HepG2 (cell line): ENCODE data around the gene MYOM1. TPM values are rescaled to one million over a fixed set of nuclear protein-coding genes. Genes with fewer than 3 reads are reported as not detected.
A peak's percentile ranks its signal among the peaks of the same experiment; 100 is the strongest.

ENCODE experiments used
- FOXK2 ChIP-seq: fragments of 450-650 bp; IDR thresholded peaks from 2 replicates; pipeline ENCODE4 v1.6.1; 2016
- KDM5B ChIP-seq: sonication (generic); formaldehyde crosslinking; IDR thresholded peaks from 2 replicates; pipeline ENCODE4 v1.4.0; 2020; ENCODE audit warnings: missing genetic modification reagents, mild to moderate bottlenecking, borderline replicate concordance
- MIER3 ChIP-seq: IDR thresholded peaks from 2 replicates; pipeline ENCODE4 v1.6.1; 2016; ENCODE audit warnings: missing compliant biosample characterization, borderline replicate concordance
- MXI1 ChIP-seq: IDR thresholded peaks from 3 replicates; pipeline ENCODE4 v1.6.1; 2012; ENCODE audit warnings: low read depth, low read length, inconsistent platforms, borderline replicate concordance
- ZNF234 ChIP-seq: sonication (generic); formaldehyde crosslinking; conservative IDR thresholded peaks from 2 replicates; pipeline ENCODE4 v1.5.1; 2020; ENCODE audit warnings: mild to moderate bottlenecking, missing genetic modification reagents
- ZNF34 ChIP-seq: sonication (generic); formaldehyde crosslinking; IDR thresholded peaks from 2 replicates; pipeline ENCODE4 v1.4.0; 2020; ENCODE audit warnings: mild to moderate bottlenecking, missing genetic modification reagents, borderline replicate concordance
- ZNF382 ChIP-seq: sonication (generic); formaldehyde crosslinking; IDR thresholded peaks from 2 replicates; pipeline ENCODE4 v1.5.0; 2020; ENCODE audit warnings: missing genetic modification reagents, mild to moderate bottlenecking, borderline replicate concordance
- ZNF556 ChIP-seq: sonication (generic); formaldehyde crosslinking; IDR thresholded peaks from 2 replicates; pipeline ENCODE4 v1.4.0; 2020; ENCODE audit warnings: mild to moderate bottlenecking, missing genetic modification reagents, borderline replicate concordance
- ZNF607 ChIP-seq: sonication (generic); formaldehyde crosslinking; IDR thresholded peaks from 2 replicates; pipeline ENCODE4 v1.5.1; 2020; ENCODE audit warnings: missing genetic modification reagents, mild to moderate bottlenecking, borderline replicate concordance
- ZNF660 ChIP-seq: sonication (generic); formaldehyde crosslinking; IDR thresholded peaks from 2 replicates; pipeline ENCODE4 v1.5.1; 2020; ENCODE audit warnings: mild to moderate bottlenecking, low read depth, missing genetic modification reagents, borderline replicate concordance
- polyA plus RNA-seq, 8 experiments: library from polyadenylated mRNA; depleted of rRNA in 3 of 8; stranded (reverse) in 7 of 8; unstranded in 1 of 8; fragments of >200 nt; fragmentation: Illumina TruSeq in 4 of 8; extraction: Trizol in 4 of 8; gene quantifications; 2 replicates each; pipeline versions ENCODE4 v1.2.1 to v1.2.3, GENCODE V29; 2011 to 2016; ENCODE audit warnings: low read depth in 4 of 8, missing spikeins in 1 of 8, mixed read lengths in 1 of 8; ENCODE audit not compliant: insufficient read depth in 1 of 8
- total RNA-seq, 5 experiments: library from RNA; depleted of rRNA; stranded (reverse); fragments of >200 nt; fragmentation: Illumina TruSeq; extraction: Trizol; gene quantifications; 2 replicates each; pipeline ENCODE4 v1.2.3, GENCODE V29; 2016; ENCODE audit warnings: low read depth in 1 of 5
- TF ChIP-seq, protein P1 (sequence below): sonication (generic); formaldehyde crosslinking; IDR thresholded peaks from 2 replicates; pipeline ENCODE4 v1.4.0; 2020; ENCODE audit warnings: missing genetic modification reagents
- TF ChIP-seq, protein P2 (sequence below): sonication (generic); formaldehyde crosslinking; IDR thresholded peaks from 2 replicates; pipeline ENCODE4 v1.5.1; 2020; ENCODE audit warnings: mild to moderate bottlenecking, missing genetic modification reagents, moderate library complexity
- TF ChIP-seq, protein P3 (sequence below): IDR thresholded peaks from 2 replicates; pipeline ENCODE4 v1.6.1; 2012; ENCODE audit warnings: low read length, improper control_type of control experiment
- TF ChIP-seq, protein P4 (sequence below): sonication (generic); formaldehyde crosslinking; IDR thresholded peaks from 2 replicates; pipeline ENCODE4 v1.9.0; 2021; ENCODE audit warnings: mild to moderate bottlenecking, missing genetic modification reagents

MYOM1 gene
- total and polyA plus RNA-seq, 2 of the 13 experiments (the other 11 are each of a cell fraction or from before 2014, with no cell fraction given): 0.46 to 0.98 TPM

DNA sequence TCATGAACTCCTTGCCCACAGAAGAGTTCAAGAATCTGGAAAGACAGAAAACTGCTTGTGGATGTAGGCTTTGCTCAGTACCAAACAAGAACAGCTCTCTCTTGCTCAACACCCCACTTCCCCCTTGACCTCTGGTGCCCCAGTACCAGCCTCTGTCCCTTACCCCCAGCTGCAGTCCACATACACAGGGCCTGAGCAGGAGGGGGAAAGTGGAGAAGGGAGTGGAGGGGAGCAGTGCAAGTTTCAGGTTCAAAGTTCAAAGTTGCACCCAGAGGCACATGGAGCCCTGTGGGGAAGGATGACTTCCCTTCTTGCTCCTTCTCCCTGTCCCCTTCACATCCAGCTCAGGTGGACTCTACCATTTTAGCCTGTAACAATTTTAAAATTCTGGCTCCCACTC, 145.7 kb downstream of the MYOM1 start (continued):
- TF ChIP-seq, protein P1, sequence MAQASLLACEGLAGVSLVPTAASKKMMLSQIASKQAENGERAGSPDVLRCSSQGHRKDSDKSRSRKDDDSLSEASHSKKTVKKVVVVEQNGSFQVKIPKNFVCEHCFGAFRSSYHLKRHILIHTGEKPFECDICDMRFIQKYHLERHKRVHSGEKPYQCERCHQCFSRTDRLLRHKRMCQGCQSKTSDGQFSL (CRISPR knock-in tag): no peak
- TF ChIP-seq ZNF556 (no peak; the same call in 1 of the 2 replicates), ZNF660 (CRISPR knock-in tag) (no peak), ZNF382 (CRISPR knock-in tag) (no peak), ZNF234 (CRISPR knock-in tag) (no peak), MIER3 (CRISPR knock-in tag) (peak; percentile 45; the same call in 1 of the 2 replicates), ZNF607 (CRISPR knock-in tag) (no peak), KDM5B (no peak), MXI1 (no peak), ZNF34 (no peak), FOXK2 (no peak)
- TF ChIP-seq, protein P2, sequence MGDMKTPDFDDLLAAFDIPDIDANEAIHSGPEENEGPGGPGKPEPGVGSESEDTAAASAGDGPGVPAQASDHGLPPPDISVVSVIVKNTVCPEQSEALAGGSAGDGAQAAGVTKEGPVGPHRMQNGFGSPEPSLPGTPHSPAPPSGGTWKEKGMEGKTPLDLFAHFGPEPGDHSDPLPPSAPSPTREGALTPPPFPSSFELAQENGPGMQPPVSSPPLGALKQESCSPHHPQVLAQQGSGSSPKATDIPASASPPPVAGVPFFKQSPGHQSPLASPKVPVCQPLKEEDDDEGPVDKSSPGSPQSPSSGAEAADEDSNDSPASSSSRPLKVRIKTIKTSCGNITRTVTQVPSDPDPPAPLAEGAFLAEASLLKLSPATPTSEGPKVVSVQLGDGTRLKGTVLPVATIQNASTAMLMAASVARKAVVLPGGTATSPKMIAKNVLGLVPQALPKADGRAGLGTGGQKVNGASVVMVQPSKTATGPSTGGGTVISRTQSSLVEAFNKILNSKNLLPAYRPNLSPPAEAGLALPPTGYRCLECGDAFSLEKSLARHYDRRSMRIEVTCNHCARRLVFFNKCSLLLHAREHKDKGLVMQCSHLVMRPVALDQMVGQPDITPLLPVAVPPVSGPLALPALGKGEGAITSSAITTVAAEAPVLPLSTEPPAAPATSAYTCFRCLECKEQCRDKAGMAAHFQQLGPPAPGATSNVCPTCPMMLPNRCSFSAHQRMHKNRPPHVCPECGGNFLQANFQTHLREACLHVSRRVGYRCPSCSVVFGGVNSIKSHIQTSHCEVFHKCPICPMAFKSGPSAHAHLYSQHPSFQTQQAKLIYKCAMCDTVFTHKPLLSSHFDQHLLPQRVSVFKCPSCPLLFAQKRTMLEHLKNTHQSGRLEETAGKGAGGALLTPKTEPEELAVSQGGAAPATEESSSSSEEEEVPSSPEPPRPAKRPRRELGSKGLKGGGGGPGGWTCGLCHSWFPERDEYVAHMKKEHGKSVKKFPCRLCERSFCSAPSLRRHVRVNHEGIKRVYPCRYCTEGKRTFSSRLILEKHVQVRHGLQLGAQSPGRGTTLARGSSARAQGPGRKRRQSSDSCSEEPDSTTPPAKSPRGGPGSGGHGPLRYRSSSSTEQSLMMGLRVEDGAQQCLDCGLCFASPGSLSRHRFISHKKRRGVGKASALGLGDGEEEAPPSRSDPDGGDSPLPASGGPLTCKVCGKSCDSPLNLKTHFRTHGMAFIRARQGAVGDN (CRISPR knock-in tag): peak; percentile 55; the same call in 1 of the 2 replicates
- TF ChIP-seq, protein P3, sequence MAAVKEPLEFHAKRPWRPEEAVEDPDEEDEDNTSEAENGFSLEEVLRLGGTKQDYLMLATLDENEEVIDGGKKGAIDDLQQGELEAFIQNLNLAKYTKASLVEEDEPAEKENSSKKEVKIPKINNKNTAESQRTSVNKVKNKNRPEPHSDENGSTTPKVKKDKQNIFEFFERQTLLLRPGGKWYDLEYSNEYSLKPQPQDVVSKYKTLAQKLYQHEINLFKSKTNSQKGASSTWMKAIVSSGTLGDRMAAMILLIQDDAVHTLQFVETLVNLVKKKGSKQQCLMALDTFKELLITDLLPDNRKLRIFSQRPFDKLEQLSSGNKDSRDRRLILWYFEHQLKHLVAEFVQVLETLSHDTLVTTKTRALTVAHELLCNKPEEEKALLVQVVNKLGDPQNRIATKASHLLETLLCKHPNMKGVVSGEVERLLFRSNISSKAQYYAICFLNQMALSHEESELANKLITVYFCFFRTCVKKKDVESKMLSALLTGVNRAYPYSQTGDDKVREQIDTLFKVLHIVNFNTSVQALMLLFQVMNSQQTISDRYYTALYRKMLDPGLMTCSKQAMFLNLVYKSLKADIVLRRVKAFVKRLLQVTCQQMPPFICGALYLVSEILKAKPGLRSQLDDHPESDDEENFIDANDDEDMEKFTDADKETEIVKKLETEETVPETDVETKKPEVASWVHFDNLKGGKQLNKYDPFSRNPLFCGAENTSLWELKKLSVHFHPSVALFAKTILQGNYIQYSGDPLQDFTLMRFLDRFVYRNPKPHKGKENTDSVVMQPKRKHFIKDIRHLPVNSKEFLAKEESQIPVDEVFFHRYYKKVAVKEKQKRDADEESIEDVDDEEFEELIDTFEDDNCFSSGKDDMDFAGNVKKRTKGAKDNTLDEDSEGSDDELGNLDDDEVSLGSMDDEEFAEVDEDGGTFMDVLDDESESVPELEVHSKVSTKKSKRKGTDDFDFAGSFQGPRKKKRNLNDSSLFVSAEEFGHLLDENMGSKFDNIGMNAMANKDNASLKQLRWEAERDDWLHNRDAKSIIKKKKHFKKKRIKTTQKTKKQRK: no peak
- TF ChIP-seq, protein P4, sequence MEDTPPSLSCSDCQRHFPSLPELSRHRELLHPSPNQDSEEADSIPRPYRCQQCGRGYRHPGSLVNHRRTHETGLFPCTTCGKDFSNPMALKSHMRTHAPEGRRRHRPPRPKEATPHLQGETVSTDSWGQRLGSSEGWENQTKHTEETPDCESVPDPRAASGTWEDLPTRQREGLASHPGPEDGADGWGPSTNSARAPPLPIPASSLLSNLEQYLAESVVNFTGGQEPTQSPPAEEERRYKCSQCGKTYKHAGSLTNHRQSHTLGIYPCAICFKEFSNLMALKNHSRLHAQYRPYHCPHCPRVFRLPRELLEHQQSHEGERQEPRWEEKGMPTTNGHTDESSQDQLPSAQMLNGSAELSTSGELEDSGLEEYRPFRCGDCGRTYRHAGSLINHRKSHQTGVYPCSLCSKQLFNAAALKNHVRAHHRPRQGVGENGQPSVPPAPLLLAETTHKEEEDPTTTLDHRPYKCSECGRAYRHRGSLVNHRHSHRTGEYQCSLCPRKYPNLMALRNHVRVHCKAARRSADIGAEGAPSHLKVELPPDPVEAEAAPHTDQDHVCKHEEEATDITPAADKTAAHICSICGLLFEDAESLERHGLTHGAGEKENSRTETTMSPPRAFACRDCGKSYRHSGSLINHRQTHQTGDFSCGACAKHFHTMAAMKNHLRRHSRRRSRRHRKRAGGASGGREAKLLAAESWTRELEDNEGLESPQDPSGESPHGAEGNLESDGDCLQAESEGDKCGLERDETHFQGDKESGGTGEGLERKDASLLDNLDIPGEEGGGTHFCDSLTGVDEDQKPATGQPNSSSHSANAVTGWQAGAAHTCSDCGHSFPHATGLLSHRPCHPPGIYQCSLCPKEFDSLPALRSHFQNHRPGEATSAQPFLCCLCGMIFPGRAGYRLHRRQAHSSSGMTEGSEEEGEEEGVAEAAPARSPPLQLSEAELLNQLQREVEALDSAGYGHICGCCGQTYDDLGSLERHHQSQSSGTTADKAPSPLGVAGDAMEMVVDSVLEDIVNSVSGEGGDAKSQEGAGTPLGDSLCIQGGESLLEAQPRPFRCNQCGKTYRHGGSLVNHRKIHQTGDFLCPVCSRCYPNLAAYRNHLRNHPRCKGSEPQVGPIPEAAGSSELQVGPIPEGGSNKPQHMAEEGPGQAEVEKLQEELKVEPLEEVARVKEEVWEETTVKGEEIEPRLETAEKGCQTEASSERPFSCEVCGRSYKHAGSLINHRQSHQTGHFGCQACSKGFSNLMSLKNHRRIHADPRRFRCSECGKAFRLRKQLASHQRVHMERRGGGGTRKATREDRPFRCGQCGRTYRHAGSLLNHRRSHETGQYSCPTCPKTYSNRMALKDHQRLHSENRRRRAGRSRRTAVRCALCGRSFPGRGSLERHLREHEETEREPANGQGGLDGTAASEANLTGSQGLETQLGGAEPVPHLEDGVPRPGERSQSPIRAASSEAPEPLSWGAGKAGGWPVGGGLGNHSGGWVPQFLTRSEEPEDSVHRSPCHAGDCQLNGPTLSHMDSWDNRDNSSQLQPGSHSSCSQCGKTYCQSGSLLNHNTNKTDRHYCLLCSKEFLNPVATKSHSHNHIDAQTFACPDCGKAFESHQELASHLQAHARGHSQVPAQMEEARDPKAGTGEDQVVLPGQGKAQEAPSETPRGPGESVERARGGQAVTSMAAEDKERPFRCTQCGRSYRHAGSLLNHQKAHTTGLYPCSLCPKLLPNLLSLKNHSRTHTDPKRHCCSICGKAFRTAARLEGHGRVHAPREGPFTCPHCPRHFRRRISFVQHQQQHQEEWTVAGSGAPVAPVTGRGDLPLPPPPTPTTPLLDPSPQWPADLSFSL: no peak
